GM12878 (cell line): ENCODE results near the gene INTS7.

Experiments used
- POLR2A ChIP-seq: IDR thresholded peaks from 2 replicates; pipeline ENCODE4 v1.6.1; 2011; ENCODE audit warnings: low read depth, mild to moderate bottlenecking, low read length
- RCOR1 ChIP-seq: conservative IDR thresholded peaks from 2 replicates; pipeline ENCODE4 v1.6.1; 2012; ENCODE audit warnings: low read depth, low read length, improper control_type of control experiment
- REST ChIP-seq: IDR thresholded peaks from 2 replicates; pipeline ENCODE4 v1.6.1; 2012; ENCODE audit warnings: mild to moderate bottlenecking, low read depth, low read length
- SP1 ChIP-seq: IDR thresholded peaks from one replicate; pipeline ENCODE4 v1.6.1; 2011; ENCODE audit warnings: low read depth, low read length
- YBX1 ChIP-seq: fragments of 450-650 bp; IDR thresholded peaks from 2 replicates; pipeline ENCODE4 v1.6.1; 2016; ENCODE audit warnings: antibody characterized with exemption

GRCh38 chr1:212039622-212040021 lies 4.3 kb upstream of the INTS7 start:
- TF ChIP-seq SP1 (no peak), RCOR1 (no peak), REST (no peak), POLR2A (no peak), YBX1 (no peak)
